ENCODE measurements around the gene AEBP2.

- TF ChIP-seq, protein P1, sequence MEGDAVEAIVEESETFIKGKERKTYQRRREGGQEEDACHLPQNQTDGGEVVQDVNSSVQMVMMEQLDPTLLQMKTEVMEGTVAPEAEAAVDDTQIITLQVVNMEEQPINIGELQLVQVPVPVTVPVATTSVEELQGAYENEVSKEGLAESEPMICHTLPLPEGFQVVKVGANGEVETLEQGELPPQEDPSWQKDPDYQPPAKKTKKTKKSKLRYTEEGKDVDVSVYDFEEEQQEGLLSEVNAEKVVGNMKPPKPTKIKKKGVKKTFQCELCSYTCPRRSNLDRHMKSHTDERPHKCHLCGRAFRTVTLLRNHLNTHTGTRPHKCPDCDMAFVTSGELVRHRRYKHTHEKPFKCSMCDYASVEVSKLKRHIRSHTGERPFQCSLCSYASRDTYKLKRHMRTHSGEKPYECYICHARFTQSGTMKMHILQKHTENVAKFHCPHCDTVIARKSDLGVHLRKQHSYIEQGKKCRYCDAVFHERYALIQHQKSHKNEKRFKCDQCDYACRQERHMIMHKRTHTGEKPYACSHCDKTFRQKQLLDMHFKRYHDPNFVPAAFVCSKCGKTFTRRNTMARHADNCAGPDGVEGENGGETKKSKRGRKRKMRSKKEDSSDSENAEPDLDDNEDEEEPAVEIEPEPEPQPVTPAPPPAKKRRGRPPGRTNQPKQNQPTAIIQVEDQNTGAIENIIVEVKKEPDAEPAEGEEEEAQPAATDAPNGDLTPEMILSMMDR (IDR thresholded peaks at IDR 0.05) = no peak
- no peak for TF ChIP-seq POLR2A (IDR thresholded peaks at IDR 0.05)
Observed at GRCh38 chr12:19421503-19422282, 17.6 kb upstream of the AEBP2 start.
